Measurements from ENCODE around the gene STX5. TPM values are rescaled to one million over a fixed set of nuclear protein-coding genes. Genes with fewer than 3 reads are reported as not detected.

STX5 gene
- total and polyA plus RNA-seq, 4 donors: 19.8 to 47.6 (median 37.7) TPM

GRCh38 chr11:62757846-62758788 is 73.7 kb downstream of the STX5 start:
- Histone ChIP-seq H3K36me3 (ENCODE audit: control insufficient read depth in 4 of 4, insufficient read depth in 4 of 4, low read length in 4 of 4) (peaks cover 0 to 5% (median 2%) of the 10 kb centered on the region in 4 donors), H3K4me1 (ENCODE audit: control insufficient read depth in 5 of 5, insufficient read depth in 5 of 5, low read length in 5 of 5) (peaks cover 0 to 19% (median 7%) of the 10 kb centered on the region in 5 donors), H3K9ac (ENCODE audit: insufficient read depth in 1 of 2, low read length in 2 of 2) (no peak overlapping the region), H3K27me3 (ENCODE audit: control insufficient read depth in 3 of 3, insufficient read depth in 3 of 3, low read length in 2 of 3) (no peaks in the 10 kb centered on the region), H3K4me3 (no peak overlapping the region), H3K9me3 (ENCODE audit: control insufficient read depth in 4 of 4, insufficient read depth in 3 of 4, low read length in 3 of 4) (no peaks in the 10 kb centered on the region), H3K27ac (ENCODE audit: low read depth in 1 of 2, low read length in 1 of 2) (no peak overlapping the region)
- TF ChIP-seq CTCF (IDR thresholded peaks at IDR 0.05; ENCODE audit: control extremely low read depth, extremely low read depth): no peak
- no peak for ATAC-seq (ENCODE audit: insufficient read depth, low FRiP score)
- WGBS, 2 donors: 65 to 73% methylated on average over 9 of the region's 9 CpGs
- DNase-seq: no peak

Small RNA genes lying within 50 kb of the gene (small RNA-seq; reads per million reads assigned to genes)
- gene MIR6514 (ENCODE audit: low replicate concordance) (0.12 reads per million), gene RF00099 (ENCODE audit: low replicate concordance) (not detected), gene RNU6-118P (ENCODE audit: low replicate concordance) (not detected), gene SNORD22 (ENCODE audit: low replicate concordance) (not detected), gene SNORD26 (ENCODE audit: low replicate concordance) (not detected), gene SNORD27 (ENCODE audit: low replicate concordance) (not detected), gene SNORD28 (ENCODE audit: low replicate concordance) (not detected), gene SNORD30 (ENCODE audit: low replicate concordance) (1,277 reads per million, percentile 99 among the genes with 10 or more reads in this experiment)

Other genes starting within 250 kb of the STX5 start
- gene TUT1, start 240.5 kb downstream of the STX5 start, total RNA-seq: 10 to 100 TPM; 10.8 to 19.4 TPM
- 10 to 100 TPM; 15.2 to 21.9 TPM for gene TUT1, start 240.5 kb downstream of the STX5 start, polyA plus RNA-seq
- gene MTA2, start 230.2 kb downstream of the STX5 start, total RNA-seq: 10 to 100 TPM; 53.7 to 74.4 TPM
- 10 to 100 TPM; 57.0 to 62.2 TPM for gene MTA2, start 230.2 kb downstream of the STX5 start, polyA plus RNA-seq
- gene EML3, start 219.3 kb downstream of the STX5 start, total RNA-seq: 10 to 100 TPM; 29.1 to 95.4 TPM
- gene EML3, start 219.3 kb downstream of the STX5 start, polyA plus RNA-seq: 10 to 100 TPM; 59.5 to 66.4 TPM
- 1 to 10 TPM; 3.5 to 9.6 TPM for gene ROM1, start 218.8 kb downstream of the STX5 start, total RNA-seq
- 10 to 100 TPM in 1 of 2 donors, 1 to 10 TPM in 1; 9.3 to 17.9 TPM for gene ROM1, start 218.8 kb downstream of the STX5 start, polyA plus RNA-seq
- 10 to 100 TPM; 14.6 to 48.7 TPM for gene B3GAT3, start 210.1 kb downstream of the STX5 start, total RNA-seq
- 10 to 100 TPM; 50.3 to 58.0 TPM for gene B3GAT3, start 210.1 kb downstream of the STX5 start, polyA plus RNA-seq
- gene GANAB, start 185.4 kb downstream of the STX5 start, total RNA-seq: 100 to 1,000 TPM; 181 to 266 TPM
- gene GANAB, start 185.4 kb downstream of the STX5 start, polyA plus RNA-seq: 100 to 1,000 TPM; 104 to 155 TPM
- gene INTS5, start 178.7 kb downstream of the STX5 start, total RNA-seq: 10 to 100 TPM; 15.5 to 22.7 TPM
- gene INTS5, start 178.7 kb downstream of the STX5 start, polyA plus RNA-seq: 10 to 100 TPM in 1 of 2 donors, 1 to 10 TPM in 1; 8.5 to 17.4 TPM
- 10 to 100 TPM; 19.0 to 54.0 TPM for gene C11orf98, start 166.8 kb downstream of the STX5 start, total RNA-seq
- 100 to 1,000 TPM; 135 to 140 TPM for gene C11orf98, start 166.8 kb downstream of the STX5 start, polyA plus RNA-seq
- gene CSKMT, start 166.7 kb downstream of the STX5 start, total RNA-seq: 10 to 100 TPM in 1 of 2 donors, 1 to 10 TPM in 1; 5.3 to 19.8 TPM
- gene CSKMT, start 166.7 kb downstream of the STX5 start, polyA plus RNA-seq: 10 to 100 TPM; 11.0 to 37.1 TPM
- gene UQCC3, start 160.4 kb downstream of the STX5 start, total RNA-seq: 10 to 100 TPM in 1 of 2 donors, 1 to 10 TPM in 1; 8.6 to 10.4 TPM
- 10 to 100 TPM in 1 of 2 donors, 1 to 10 TPM in 1; 8.7 to 20.1 TPM for gene UQCC3, start 160.4 kb downstream of the STX5 start, polyA plus RNA-seq
- 1 to 10 TPM; 4.4 to 8.9 TPM for gene LBHD1, start 159.8 kb downstream of the STX5 start, total RNA-seq
- 1 to 10 TPM; 4.4 to 5.7 TPM for gene LBHD1, start 159.8 kb downstream of the STX5 start, polyA plus RNA-seq
- gene UBXN1, start 153.0 kb downstream of the STX5 start, total RNA-seq: 10 to 100 TPM; 54.8 to 80.2 TPM
- 100 to 1,000 TPM; 149 to 168 TPM for gene UBXN1, start 153.0 kb downstream of the STX5 start, polyA plus RNA-seq
- gene LRRN4CL, start 142.5 kb downstream of the STX5 start, total RNA-seq: 1 to 10 TPM in 1 of 2 donors, under 1 TPM in 1; 0.57 to 2.6 TPM
- 1 to 10 TPM in 1 of 2 donors, under 1 TPM in 1; 0.46 to 1.9 TPM for gene LRRN4CL, start 142.5 kb downstream of the STX5 start, polyA plus RNA-seq
- gene BSCL2, start 124.6 kb downstream of the STX5 start, total RNA-seq: 100 to 1,000 TPM in 1 of 2 donors, 10 to 100 TPM in 1; 30.7 to 120 TPM
- 100 to 1,000 TPM in 1 of 2 donors, 10 to 100 TPM in 1; 65.7 to 190 TPM for gene BSCL2, start 124.6 kb downstream of the STX5 start, polyA plus RNA-seq
- gene GNG3, start 124.4 kb downstream of the STX5 start, total RNA-seq: under 1 TPM in 1 of 2 donors, not detected in 1; 0.40 TPM
- gene GNG3, start 124.4 kb downstream of the STX5 start, polyA plus RNA-seq: under 1 TPM; 0.05 to 0.26 TPM
- 10 to 100 TPM; 41.4 to 53.1 TPM for gene HNRNPUL2, start 104.6 kb downstream of the STX5 start, total RNA-seq
- gene HNRNPUL2, start 104.6 kb downstream of the STX5 start, polyA plus RNA-seq: 10 to 100 TPM; 25.6 to 29.5 TPM
- 10 to 100 TPM; 27.7 to 33.8 TPM for gene TTC9C, start 103.6 kb downstream of the STX5 start, total RNA-seq
- gene TTC9C, start 103.6 kb downstream of the STX5 start, polyA plus RNA-seq: 10 to 100 TPM; 22.6 to 55.5 TPM
- 10 to 100 TPM in 1 of 2 donors, 1 to 10 TPM in 1; 8.9 to 12.9 TPM for gene ZBTB3, start 77.9 kb downstream of the STX5 start, total RNA-seq
- 1 to 10 TPM; 2.1 to 5.8 TPM for gene ZBTB3, start 77.9 kb downstream of the STX5 start, polyA plus RNA-seq
- gene POLR2G, start 70.5 kb downstream of the STX5 start, total RNA-seq: 10 to 100 TPM; 52.0 to 72.9 TPM
- gene POLR2G, start 70.5 kb downstream of the STX5 start, polyA plus RNA-seq: 100 to 1,000 TPM; 141 to 148 TPM
- 10 to 100 TPM; 22.6 to 27.8 TPM for gene TAF6L, start 60.7 kb downstream of the STX5 start, total RNA-seq
- gene TAF6L, start 60.7 kb downstream of the STX5 start, polyA plus RNA-seq: 10 to 100 TPM; 18.7 to 32.7 TPM
- gene TMEM179B, start 44.6 kb downstream of the STX5 start, total RNA-seq: 10 to 100 TPM; 40.0 to 61.0 TPM
- gene TMEM179B, start 44.6 kb downstream of the STX5 start, polyA plus RNA-seq: 10 to 100 TPM; 68.8 to 87.6 TPM
- gene TMEM223, start 40.0 kb downstream of the STX5 start, total RNA-seq: 10 to 100 TPM in 1 of 2 donors, 1 to 10 TPM in 1; 9.7 to 15.6 TPM
- gene TMEM223, start 40.0 kb downstream of the STX5 start, polyA plus RNA-seq: 10 to 100 TPM; 21.9 to 38.6 TPM
- gene NXF1, start 26.6 kb downstream of the STX5 start, total RNA-seq: 10 to 100 TPM; 62.6 to 89.4 TPM
- 10 to 100 TPM; 68.4 to 82.5 TPM for gene NXF1, start 26.6 kb downstream of the STX5 start, polyA plus RNA-seq
- not detected for gene TEX54, start 790 bp upstream of the STX5 start, total RNA-seq
- not detected for gene TEX54, start 790 bp upstream of the STX5 start, polyA plus RNA-seq
- 10 to 100 TPM; 26.2 to 41.4 TPM for gene WDR74, start 7.5 kb upstream of the STX5 start, total RNA-seq
- gene WDR74, start 7.5 kb upstream of the STX5 start, polyA plus RNA-seq: 10 to 100 TPM; 42.5 to 64.1 TPM
- 100 to 1,000 TPM; 151 to 249 TPM for gene SLC3A2, start 48.8 kb upstream of the STX5 start, total RNA-seq
- gene SLC3A2, start 48.8 kb upstream of the STX5 start, polyA plus RNA-seq: 100 to 1,000 TPM; 173 to 265 TPM
- 1 to 10 TPM; 1.1 to 1.5 TPM for gene CHRM1, start 89.3 kb upstream of the STX5 start, total RNA-seq
- 1 to 10 TPM in 1 of 2 donors, under 1 TPM in 1; 0.38 to 1.3 TPM for gene CHRM1, start 89.3 kb upstream of the STX5 start, polyA plus RNA-seq
- gene SLC22A6, start 152.9 kb upstream of the STX5 start, total RNA-seq: not detected
- not detected for gene SLC22A6, start 152.9 kb upstream of the STX5 start, polyA plus RNA-seq
- gene SLC22A8, start 183.8 kb upstream of the STX5 start, total RNA-seq: not detected
- gene SLC22A8, start 183.8 kb upstream of the STX5 start, polyA plus RNA-seq: not detected